ENCODE results near the gene SMAD9. TPM values are rescaled to one million over a fixed set of nuclear protein-coding genes. Genes with fewer than 3 reads are reported as not detected.
A peak's percentile ranks its signal among the peaks of the same experiment; 100 is the strongest.
"Not testable (repeated sequence)": the region's sequence is repeated elsewhere in the genome, so short reads cannot be mapped to it uniquely, and the experiment has no call there.

Gene SMAD9
- total RNA-seq, 1 donor: 4.7 TPM

GRCh38 chr13:36884235-36884634 lies 35.8 kb downstream of the SMAD9 start:
- Histone ChIP-seq H3K9me3 (ENCODE audit: low read depth, low read length) (no peaks in the 10 kb centered on the region), H3K4me1 (ENCODE audit: insufficient read depth, low read length) (peaks cover 14% of the 10 kb centered on the region), H4K20me1 (ENCODE audit: insufficient read depth, low read length) (no peaks in the 10 kb centered on the region), H3K4me2 (ENCODE audit: insufficient read depth, low read length) (no peak overlapping the region), H3K27me3 (ENCODE audit: insufficient read depth, low read length) (no peaks in the 10 kb centered on the region), H3K79me2 (ENCODE audit: insufficient read depth, low read length) (no peaks in the 10 kb centered on the region), H2AFZ (ENCODE audit: low read length) (no peak overlapping the region), H3K27ac (ENCODE audit: low read depth, low read length) (no peak overlapping the region), H3K4me3 (ENCODE audit: insufficient read depth, low read length) (no peak overlapping the region), H3K36me3 (ENCODE audit: insufficient read depth, low read length) (no peaks in the 10 kb centered on the region)
- DNase-seq (ENCODE audit: insufficient read length, low spot score, missing footprints): no peak
- TF ChIP-seq CTCF (IDR thresholded peaks at IDR 0.05; ENCODE audit: extremely low read depth, low read depth, low read length): no peak

GRCh38 chr13:36883824-36884223 lies 36.2 kb downstream of the SMAD9 start:
- Histone ChIP-seq H3K27ac (ENCODE audit: low read depth, low read length) (no peak overlapping the region), H3K4me1 (ENCODE audit: insufficient read depth, low read length) (peaks cover 10% of the 10 kb centered on the region), H4K20me1 (ENCODE audit: insufficient read depth, low read length) (no peaks in the 10 kb centered on the region), H3K36me3 (ENCODE audit: insufficient read depth, low read length) (no peaks in the 10 kb centered on the region), H3K79me2 (ENCODE audit: insufficient read depth, low read length) (no peaks in the 10 kb centered on the region), H3K4me3 (ENCODE audit: insufficient read depth, low read length) (no peak overlapping the region), H3K4me2 (ENCODE audit: insufficient read depth, low read length) (no peak overlapping the region), H3K9me3 (ENCODE audit: low read depth, low read length) (no peaks in the 10 kb centered on the region), H3K27me3 (ENCODE audit: insufficient read depth, low read length) (no peaks in the 10 kb centered on the region), H2AFZ (ENCODE audit: low read length) (peak overlapping the region; percentile 18)
- TF ChIP-seq CTCF (IDR thresholded peaks at IDR 0.05; ENCODE audit: extremely low read depth, low read depth, low read length): no peak
- no peak for DNase-seq (ENCODE audit: insufficient read length, low spot score, missing footprints)

- not testable (repeated sequence) for H3K9me3 ChIP-seq (ENCODE audit: low read depth, low read length); H3K36me3 ChIP-seq (ENCODE audit: insufficient read depth, low read length); H3K4me2 ChIP-seq (ENCODE audit: insufficient read depth, low read length); H3K27me3 ChIP-seq (ENCODE audit: insufficient read depth, low read length); H3K4me3 ChIP-seq (ENCODE audit: insufficient read depth, low read length); H2AFZ ChIP-seq (ENCODE audit: low read length); H3K4me1 ChIP-seq (ENCODE audit: insufficient read depth, low read length); H3K27ac ChIP-seq (ENCODE audit: low read depth, low read length); H3K79me2 ChIP-seq (ENCODE audit: insufficient read depth, low read length); DNase-seq (ENCODE audit: insufficient read length, low spot score, missing footprints); H4K20me1 ChIP-seq (ENCODE audit: insufficient read depth, low read length)
Measured at GRCh38 chr13:36883392-36883791, 36.6 kb downstream of the SMAD9 start.

GRCh38 chr13:36882829-36883390 lies 37.1 kb downstream of the SMAD9 start:
- Histone ChIP-seq H3K27ac (ENCODE audit: low read depth, low read length) (no peak overlapping the region), H3K79me2 (ENCODE audit: insufficient read depth, low read length) (no peaks in the 10 kb centered on the region), H3K36me3 (ENCODE audit: insufficient read depth, low read length) (no peaks in the 10 kb centered on the region), H4K20me1 (ENCODE audit: insufficient read depth, low read length) (no peaks in the 10 kb centered on the region), H3K4me3 (ENCODE audit: insufficient read depth, low read length) (no peak overlapping the region), H3K4me2 (ENCODE audit: insufficient read depth, low read length) (no peak overlapping the region), H3K27me3 (ENCODE audit: insufficient read depth, low read length) (no peaks in the 10 kb centered on the region), H3K9me3 (ENCODE audit: low read depth, low read length) (no peaks in the 10 kb centered on the region), H3K4me1 (ENCODE audit: insufficient read depth, low read length) (peaks cover 3% of the 10 kb centered on the region), H2AFZ (ENCODE audit: low read length) (no peak overlapping the region)
- no peak for DNase-seq (ENCODE audit: insufficient read length, low spot score, missing footprints)
- no peak for TF ChIP-seq CTCF (IDR thresholded peaks at IDR 0.05; ENCODE audit: extremely low read depth, low read depth, low read length)

Data from osteoblast (primary cell).